ENCODE measurements around the gene MEX3D. TPM values are rescaled to one million over a fixed set of nuclear protein-coding genes. Genes with fewer than 3 reads are reported as not detected.
"Not testable (repeated sequence)": the region's sequence is repeated elsewhere in the genome, so short reads cannot be mapped to it uniquely, and the experiment has no call there.

MEX3D gene
- total RNA-seq, 2 experiments from 2014 or later, result 1.6 to 2.3 TPM

- peaks cover 8 to 10% of the 10 kb centered on the region in 2 experiments for H3K27me3 ChIP-seq (ENCODE audit: control insufficient read depth in 1 of 2, insufficient read depth in 2 of 2, low read length in 2 of 2)
- no peak overlapping the region for H3K27ac Mint-ChIP-seq
- ATAC-seq (ENCODE audit: poor library complexity), result no peak
- no peak overlapping the region for H3K27ac ChIP-seq (ENCODE audit: low read depth in 1 of 2, low read length in 2 of 2)
- peaks cover 35% of the 10 kb centered on the region for H3K27me3 Mint-ChIP-seq
- H3K4me1 Mint-ChIP-seq (ENCODE audit: low read depth), result no peaks in the 10 kb centered on the region
- no peak for TF ChIP-seq CTCF (IDR thresholded peaks at IDR 0.05)
- no peak overlapping the region for H3K4me3 Mint-ChIP-seq
- H3K36me3 Mint-ChIP-seq (ENCODE audit: low read depth), result no peaks in the 10 kb centered on the region
- intact Hi-C loops (cut with DNase I, micrococcal nuclease), result no loop called here
- H3K4me1 ChIP-seq (ENCODE audit: insufficient read depth, low read length), result no peaks in the 10 kb centered on the region
- H3K9me3 Mint-ChIP-seq, result no peaks in the 10 kb centered on the region
- no peak for DNase-seq
- H3K9me3 ChIP-seq (ENCODE audit: control insufficient read depth in 1 of 2, insufficient read depth in 1 of 2, low read length in 2 of 2), result peaks cover 0 to 18% of the 10 kb centered on the region in 2 experiments
- no peak overlapping the region for H3K4me3 ChIP-seq (ENCODE audit: low read length)
- ChIA-PET CTCF (no interaction called here), POLR2A (no interaction called here)
- no peaks in the 10 kb centered on the region for H3K36me3 ChIP-seq (ENCODE audit: insufficient read depth, low read length)
These were observed 36.1 kb downstream of the MEX3D start for GRCh38 chr19:1532003-1532402.

- H3K36me3 ChIP-seq (ENCODE audit: insufficient read depth, low read length), result no peaks in the 10 kb centered on the region
- ATAC-seq (ENCODE audit: poor library complexity) (no peak), DNase-seq (no peak)
- intact Hi-C loops (cut with DNase I, micrococcal nuclease), result no loop called here
- ChIA-PET POLR2A (no interaction called here), CTCF (no interaction called here)
- H3K4me3 Mint-ChIP-seq, result no peak overlapping the region
- no peak overlapping the region for H3K4me3 ChIP-seq (ENCODE audit: low read length)
- no peak overlapping the region for H3K27ac ChIP-seq (ENCODE audit: low read depth in 1 of 2, low read length in 2 of 2)
- H3K4me1 ChIP-seq (ENCODE audit: insufficient read depth, low read length), result no peaks in the 10 kb centered on the region
- H3K27me3 Mint-ChIP-seq, result peaks cover 37% of the 10 kb centered on the region
- H3K27ac Mint-ChIP-seq, result no peak overlapping the region
- H3K36me3 Mint-ChIP-seq (ENCODE audit: low read depth), result no peaks in the 10 kb centered on the region
- no peaks in the 10 kb centered on the region for H3K4me1 Mint-ChIP-seq (ENCODE audit: low read depth)
- peaks cover 0 to 21% of the 10 kb centered on the region in 2 experiments for H3K9me3 ChIP-seq (ENCODE audit: control insufficient read depth in 1 of 2, insufficient read depth in 1 of 2, low read length in 2 of 2)
- H3K27me3 ChIP-seq (ENCODE audit: control insufficient read depth in 1 of 2, insufficient read depth in 2 of 2, low read length in 2 of 2), result peaks cover 10% of the 10 kb centered on the region in 2 experiments
- TF ChIP-seq CTCF (IDR thresholded peaks at IDR 0.05), result no peak
- no peaks in the 10 kb centered on the region for H3K9me3 Mint-ChIP-seq
These were observed 36.5 kb downstream of the MEX3D start for GRCh38 chr19:1531587-1531986.

GRCh38 chr19:1530856-1531255 is 37.3 kb downstream of the MEX3D start:
- POLR2A ChIA-PET; ATAC-seq (ENCODE audit: poor library complexity); H3K27ac ChIP-seq (ENCODE audit: low read depth in 1 of 2, low read length in 2 of 2); intact Hi-C loops (cut with DNase I, micrococcal nuclease); H3K36me3 ChIP-seq (ENCODE audit: insufficient read depth, low read length); H3K9me3 Mint-ChIP-seq; H3K4me1 Mint-ChIP-seq (ENCODE audit: low read depth); DNase-seq; H3K4me3 ChIP-seq (ENCODE audit: low read length); H3K4me3 Mint-ChIP-seq; H3K4me1 ChIP-seq (ENCODE audit: insufficient read depth, low read length); CTCF ChIA-PET; H3K36me3 Mint-ChIP-seq (ENCODE audit: low read depth); H3K27ac Mint-ChIP-seq: not testable (repeated sequence)
- Histone ChIP-seq H3K27me3 (ENCODE audit: control insufficient read depth in 1 of 2, insufficient read depth in 2 of 2, low read length in 2 of 2) (peaks cover 17 to 18% of the 10 kb centered on the region in 2 experiments), H3K9me3 (ENCODE audit: control insufficient read depth in 1 of 2, insufficient read depth in 1 of 2, low read length in 2 of 2) (peaks cover 0 to 23% of the 10 kb centered on the region in 2 experiments)
- H3K27me3 Mint-ChIP-seq, result peaks cover 43% of the 10 kb centered on the region

GRCh38 chr19:1529430-1529816 is 38.7 kb downstream of the MEX3D start:
- Histone ChIP-seq H3K27ac (ENCODE audit: low read depth in 1 of 2, low read length in 2 of 2) (no peak overlapping the region), H3K4me1 (ENCODE audit: insufficient read depth, low read length) (no peaks in the 10 kb centered on the region), H3K9me3 (ENCODE audit: control insufficient read depth in 1 of 2, insufficient read depth in 1 of 2, low read length in 2 of 2) (peaks cover 0 to 21% of the 10 kb centered on the region in 2 experiments), H3K36me3 (ENCODE audit: insufficient read depth, low read length) (no peaks in the 10 kb centered on the region), H3K27me3 (ENCODE audit: control insufficient read depth in 1 of 2, insufficient read depth in 2 of 2, low read length in 2 of 2) (peaks cover 30 to 32% of the 10 kb centered on the region in 2 experiments), H3K4me3 (ENCODE audit: low read length) (no peak overlapping the region)
- intact Hi-C loops (cut with DNase I, micrococcal nuclease), result no loop called here
- ChIA-PET CTCF (no interaction called here), POLR2A (no interaction called here)
- H3K4me3 Mint-ChIP-seq, result no peak overlapping the region
- DNase-seq, result no peak
- no peak overlapping the region for H3K27ac Mint-ChIP-seq
- no peak for TF ChIP-seq CTCF (IDR thresholded peaks at IDR 0.05)
- no peaks in the 10 kb centered on the region for H3K36me3 Mint-ChIP-seq (ENCODE audit: low read depth)
- peaks cover 51% of the 10 kb centered on the region for H3K27me3 Mint-ChIP-seq
- H3K9me3 Mint-ChIP-seq, result no peaks in the 10 kb centered on the region
- no peak for ATAC-seq (ENCODE audit: poor library complexity)
- H3K4me1 Mint-ChIP-seq (ENCODE audit: low read depth), result peaks cover 7% of the 10 kb centered on the region
